Measurements from ENCODE around the gene SLC6A13. TPM values are rescaled to one million over a fixed set of nuclear protein-coding genes. Genes with fewer than 3 reads are reported as not detected.

Gene SLC6A13
- total RNA-seq, 1 experiment from 2014 or later, result not detected

DNA sequence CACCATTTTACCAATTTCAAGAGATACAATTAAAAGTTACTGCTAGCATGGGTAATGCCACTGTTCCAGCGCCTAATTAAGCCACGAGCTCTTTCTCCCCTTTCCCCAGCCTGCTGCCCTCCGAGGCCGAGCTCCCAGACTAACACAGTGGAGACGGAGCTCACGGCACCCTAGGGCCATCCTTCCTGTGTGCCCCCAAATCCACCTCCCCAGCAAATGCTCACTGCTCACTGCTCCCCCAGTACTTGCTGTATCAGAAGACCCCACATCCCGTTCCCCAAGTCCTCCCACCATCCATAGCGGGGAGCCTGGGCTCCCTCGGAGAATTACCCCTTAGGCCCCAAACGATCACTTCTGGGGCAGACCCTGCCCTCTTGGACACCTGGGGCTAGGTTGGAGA lies 91.4 kb downstream of the SLC6A13 start:
- POLR2A ChIA-PET (ENCODE audit: low non-redundant PET), result no interaction called here
- Histone ChIP-seq H3K4me3 (ENCODE audit: low read depth, low read length, poor library complexity, severe bottlenecking) (no peak overlapping the region), H3K27ac (ENCODE audit: low read depth, low read length, poor library complexity, severe bottlenecking) (no peak overlapping the region), H3K27me3 (replicated peaks; ENCODE audit: insufficient read depth, low read depth, low read length, poor library complexity) (no peaks in the 10 kb centered on the region), H3K36me3 (ENCODE audit: insufficient read depth, low read length, poor library complexity, severe bottlenecking) (no peaks in the 10 kb centered on the region), H3K9me3 (ENCODE audit: low read depth, low read length, poor library complexity, severe bottlenecking) (no peaks in the 10 kb centered on the region), H3K4me1 (ENCODE audit: insufficient read depth, low read length, poor library complexity, severe bottlenecking) (peaks cover 13% of the 10 kb centered on the region)
- intact Hi-C loops (cut with micrococcal nuclease; ENCODE audit: unreplicated experiment), result no loop called here
- no TSS peak for BruUV-seq (replicated peaks)
- CTCF ChIA-PET, result no interaction called here
- no peak for DNase-seq (ENCODE audit: low spot score)
- TF ChIP-seq EZH2 (IDR thresholded peaks at IDR 0.05; ENCODE audit: borderline replicate concordance, low read depth, low read length, poor library complexity, severe bottlenecking), result no peak
- TF ChIP-seq, protein P1, sequence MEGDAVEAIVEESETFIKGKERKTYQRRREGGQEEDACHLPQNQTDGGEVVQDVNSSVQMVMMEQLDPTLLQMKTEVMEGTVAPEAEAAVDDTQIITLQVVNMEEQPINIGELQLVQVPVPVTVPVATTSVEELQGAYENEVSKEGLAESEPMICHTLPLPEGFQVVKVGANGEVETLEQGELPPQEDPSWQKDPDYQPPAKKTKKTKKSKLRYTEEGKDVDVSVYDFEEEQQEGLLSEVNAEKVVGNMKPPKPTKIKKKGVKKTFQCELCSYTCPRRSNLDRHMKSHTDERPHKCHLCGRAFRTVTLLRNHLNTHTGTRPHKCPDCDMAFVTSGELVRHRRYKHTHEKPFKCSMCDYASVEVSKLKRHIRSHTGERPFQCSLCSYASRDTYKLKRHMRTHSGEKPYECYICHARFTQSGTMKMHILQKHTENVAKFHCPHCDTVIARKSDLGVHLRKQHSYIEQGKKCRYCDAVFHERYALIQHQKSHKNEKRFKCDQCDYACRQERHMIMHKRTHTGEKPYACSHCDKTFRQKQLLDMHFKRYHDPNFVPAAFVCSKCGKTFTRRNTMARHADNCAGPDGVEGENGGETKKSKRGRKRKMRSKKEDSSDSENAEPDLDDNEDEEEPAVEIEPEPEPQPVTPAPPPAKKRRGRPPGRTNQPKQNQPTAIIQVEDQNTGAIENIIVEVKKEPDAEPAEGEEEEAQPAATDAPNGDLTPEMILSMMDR (conservative IDR thresholded peaks at IDR 0.05; ENCODE audit: low read depth, low read length), result no peak

Other genes starting within 250 kb of the SLC6A13 start
- gene IQSEC3, start 196.1 kb downstream of the SLC6A13 start, total RNA-seq (2021), result not detected in 2 replicates
- not detected in 2 replicates for gene SLC6A12, start 48.7 kb downstream of the SLC6A13 start, total RNA-seq (2021)
- 68.8 and 73.3 TPM in 2 replicates for gene KDM5A, start 126.5 kb upstream of the SLC6A13 start, total RNA-seq (2021)
- 43.3 and 44.4 TPM in 2 replicates for gene CCDC77, start 138.8 kb upstream of the SLC6A13 start, total RNA-seq (2021)
- 19.4 and 20.2 TPM in 2 replicates for gene B4GALNT3, start 197.1 kb upstream of the SLC6A13 start, total RNA-seq (2021)